Esophagus muscularis mucosa (tissue), 4 donors: ENCODE measurements around the gene SPOP. TPM values are rescaled to one million over a fixed set of nuclear protein-coding genes. Genes with fewer than 3 reads are reported as not detected.

Source experiments
- DNase-seq: peaks from one replicate; pipeline ENCODE4 v3.0.0-alpha.2; 2017; ENCODE audit errors: extremely low spot score
- H3K27ac ChIP-seq, 4 donors: fragments of 200-600 bp; sonication (generic); replicated peaks in 1 of 4; 1 replicate in 3 of 4; 2 replicates in 1 of 4; pipeline ENCODE4 v1.5.1; 2016 to 2019; ENCODE audit warnings: mild to moderate bottlenecking in 1 of 4
- H3K27me3 ChIP-seq, 4 donors: fragments of 200-600 bp; sonication (generic); one replicate each; pipeline versions ENCODE4 v1.5.1 to v1.6.0; 2016 to 2019
- H3K36me3 ChIP-seq, 4 donors: fragments of 200-600 bp; sonication (generic); one replicate each; pipeline ENCODE4 v1.5.1; 2016 to 2019
- H3K4me1 ChIP-seq, 4 donors: fragments of 200-600 bp; sonication (generic); one replicate each; pipeline ENCODE4 v1.5.1; 2016 to 2019
- H3K4me3 ChIP-seq, 4 donors: fragments of 200-600 bp; sonication (generic); 1 replicate in 2 of 4; 2 replicates in 2 of 4; pipeline ENCODE4 v1.5.1; 2016 to 2019; ENCODE audit warnings: mild to moderate bottlenecking in 4 of 4, moderate library complexity in 1 of 4
- H3K9me3 ChIP-seq, 4 donors: fragments of 200-600 bp; sonication (generic); 1 replicate in 3 of 4; 2 replicates in 1 of 4; pipeline ENCODE4 v1.5.1; 2016 to 2019
- EP300 ChIP-seq: sonication (generic); formaldehyde crosslinking; IDR thresholded peaks from one replicate; pipeline ENCODE4 v1.6.1; 2017; ENCODE audit warnings: antibody characterized with exemption
- POLR2A ChIP-seq: fragments of 450-650 bp; IDR thresholded peaks from one replicate; pipeline ENCODE4 v1.6.1; 2017; ENCODE audit warnings: antibody characterized with exemption, moderate library complexity, mild to moderate bottlenecking, low read depth
- POLR2AphosphoS5 ChIP-seq, 2 donors: sonication (generic); formaldehyde crosslinking; IDR thresholded peaks; one replicate each; pipeline ENCODE4 v1.6.1; 2017; ENCODE audit warnings: antibody characterized with exemption in 2 of 2
- WGBS: methylation state at CpG from one replicate; pipeline ENCODE4 v1.1.5; 2018; 5-methylcytosine and 5-hydroxymethylcytosine counted together
- intact Hi-C: fragments of 100-400 bp; cut with DNase I; formaldehyde crosslinking; loops from one replicate; pipeline ENCODE4 v1.15.1; 2023
- total RNA-seq, 4 donors: library from RNA; depleted of rRNA; stranded (reverse); fragments of >200 nt; gene quantifications; one replicate each; pipeline versions ENCODE4 v1.1.0 to v1.2.1, GENCODE V29; 2016
- TF ChIP-seq, protein P1 (sequence below), 3 experiments: fragments of 200-600 bp in 2 of 3; fragments of 450-650 bp in 1 of 3; sonication (generic) in 2 of 3; IDR thresholded peaks; one replicate each; pipeline ENCODE4 v1.5.1; 2017 to 2019; ENCODE audit warnings: antibody characterized with exemption in 3 of 3, mild to moderate bottlenecking in 2 of 3, moderate library complexity in 1 of 3

The SPOP gene
- total RNA-seq, 4 donors from 2014 or later: 156 to 304 (median 185) TPM

GRCh38 chr17:49582789-49583188 is 95.1 kb downstream of the SPOP start:
- TF ChIP-seq POLR2AphosphoS5 (IDR thresholded peaks at IDR 0.05) (no peak), EP300 (no peak), POLR2A (no peak)
- TF ChIP-seq, protein P1, sequence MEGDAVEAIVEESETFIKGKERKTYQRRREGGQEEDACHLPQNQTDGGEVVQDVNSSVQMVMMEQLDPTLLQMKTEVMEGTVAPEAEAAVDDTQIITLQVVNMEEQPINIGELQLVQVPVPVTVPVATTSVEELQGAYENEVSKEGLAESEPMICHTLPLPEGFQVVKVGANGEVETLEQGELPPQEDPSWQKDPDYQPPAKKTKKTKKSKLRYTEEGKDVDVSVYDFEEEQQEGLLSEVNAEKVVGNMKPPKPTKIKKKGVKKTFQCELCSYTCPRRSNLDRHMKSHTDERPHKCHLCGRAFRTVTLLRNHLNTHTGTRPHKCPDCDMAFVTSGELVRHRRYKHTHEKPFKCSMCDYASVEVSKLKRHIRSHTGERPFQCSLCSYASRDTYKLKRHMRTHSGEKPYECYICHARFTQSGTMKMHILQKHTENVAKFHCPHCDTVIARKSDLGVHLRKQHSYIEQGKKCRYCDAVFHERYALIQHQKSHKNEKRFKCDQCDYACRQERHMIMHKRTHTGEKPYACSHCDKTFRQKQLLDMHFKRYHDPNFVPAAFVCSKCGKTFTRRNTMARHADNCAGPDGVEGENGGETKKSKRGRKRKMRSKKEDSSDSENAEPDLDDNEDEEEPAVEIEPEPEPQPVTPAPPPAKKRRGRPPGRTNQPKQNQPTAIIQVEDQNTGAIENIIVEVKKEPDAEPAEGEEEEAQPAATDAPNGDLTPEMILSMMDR (IDR thresholded peaks at IDR 0.05): no peak
- intact Hi-C loops: no loop called here

GRCh38 chr17:49582055-49582722 is 95.7 kb downstream of the SPOP start:
- no peak for DNase-seq
- Histone ChIP-seq H3K4me1 (peaks cover 12 to 17% (median 14%) of the 10 kb centered on the region in 4 donors), H3K4me3 (no peak overlapping the region), H3K27me3 (no peaks in the 10 kb centered on the region), H3K36me3 (peaks cover 0 to 14% (median 0%) of the 10 kb centered on the region in 4 donors), H3K27ac (no peak overlapping the region), H3K9me3 (no peaks in the 10 kb centered on the region)
- WGBS: 90% methylated on average over 7 of the region's 12 CpGs
- TF ChIP-seq POLR2AphosphoS5 (IDR thresholded peaks at IDR 0.05) (no peak), EP300 (no peak), POLR2A (no peak)
- TF ChIP-seq, protein P1 (IDR thresholded peaks at IDR 0.05): no peak
- intact Hi-C loops: no loop called here

More at GRCh38 chr17:49582789-49583188, 95.1 kb downstream of the SPOP start:
- DNase-seq: no peak
- WGBS: 86% methylated on average over 8 of the region's 8 CpGs
- H3K4me1 ChIP-seq: peaks cover 6 to 11% (median 8%) of the 10 kb centered on the region in 4 donors
- H3K36me3 ChIP-seq: peaks cover 0 to 17% (median 2%) of the 10 kb centered on the region in 4 donors
- no peak overlapping the region for H3K27ac ChIP-seq
- H3K4me3 ChIP-seq: no peak overlapping the region
- no peaks in the 10 kb centered on the region for H3K27me3 ChIP-seq
- no peaks in the 10 kb centered on the region for H3K9me3 ChIP-seq

DNA sequence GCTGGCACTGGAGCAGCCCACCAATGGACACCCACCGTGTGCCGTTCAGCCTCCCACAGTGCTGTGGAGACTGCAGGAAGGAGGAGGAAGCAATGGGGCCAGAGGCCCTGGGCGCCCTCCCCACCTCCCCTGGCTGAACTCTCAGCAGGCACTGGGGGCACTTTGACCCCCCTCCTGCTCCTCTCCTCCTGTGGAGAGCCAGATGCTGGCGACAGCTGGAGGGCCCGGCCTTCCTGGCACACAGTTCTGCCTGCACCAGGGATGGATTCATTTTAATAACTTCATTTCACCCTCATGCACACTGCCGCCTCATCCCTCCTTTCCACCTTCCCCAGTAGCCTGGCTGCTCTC is 96.3 kb downstream of the SPOP start:
- no peak overlapping the region for H3K27ac ChIP-seq
- TF ChIP-seq POLR2AphosphoS5 (IDR thresholded peaks at IDR 0.05) (no peak), POLR2A (no peak), EP300 (no peak)
- TF ChIP-seq, protein P1 (IDR thresholded peaks at IDR 0.05): no peak
- H3K4me3 ChIP-seq: no peak overlapping the region
- H3K9me3 ChIP-seq: no peaks in the 10 kb centered on the region
- peaks cover 17 to 20% (median 19%) of the 10 kb centered on the region in 4 donors for H3K4me1 ChIP-seq
- no peaks in the 10 kb centered on the region for H3K27me3 ChIP-seq
- 79% methylated on average over 5 of the region's 6 CpGs for WGBS
- no peak for DNase-seq
- intact Hi-C loops: no loop called here
- H3K36me3 ChIP-seq: peaks cover 0 to 14% (median 0%) of the 10 kb centered on the region in 4 donors

DNA sequence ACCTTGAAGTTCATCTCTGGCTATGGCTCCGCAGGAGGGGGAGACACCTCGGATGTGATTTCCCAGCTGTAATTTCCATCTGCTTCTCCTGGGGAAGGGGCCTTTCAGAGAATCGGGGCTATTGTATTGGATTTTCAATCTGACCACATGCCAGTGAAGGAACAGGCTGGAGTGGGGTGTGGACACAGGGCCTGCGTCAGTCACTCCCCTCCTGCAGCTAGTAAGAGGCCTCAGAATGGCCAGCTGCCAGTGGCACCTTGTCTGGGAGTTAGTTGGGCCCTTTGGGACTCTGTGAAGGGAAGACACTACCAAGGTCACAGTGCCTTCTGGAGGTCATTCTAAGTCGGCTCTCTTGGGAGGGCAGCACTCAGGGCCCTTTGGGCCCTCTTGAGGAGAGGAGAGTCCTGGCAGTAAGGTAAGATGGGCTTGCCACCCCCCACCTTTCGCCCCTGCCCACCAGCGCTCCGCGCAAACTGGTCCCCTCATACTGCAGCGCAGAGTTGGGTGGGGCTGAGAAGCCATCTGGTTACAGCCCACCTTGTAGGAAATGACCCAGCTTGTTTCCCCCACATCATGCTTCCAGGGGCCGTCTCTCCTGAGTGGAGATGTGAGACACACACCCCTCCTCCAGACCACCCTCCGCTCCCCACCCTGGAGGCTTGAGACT is 96.8 kb downstream of the SPOP start:
- WGBS: 91% methylated on average over 10 of the region's 12 CpGs
- no peak for TF ChIP-seq POLR2AphosphoS5 (IDR thresholded peaks at IDR 0.05)
- no peak for TF ChIP-seq POLR2A
- TF ChIP-seq, protein P1 (IDR thresholded peaks at IDR 0.05): no peak
- no peak for TF ChIP-seq EP300
- peaks cover 20 to 26% (median 23%) of the 10 kb centered on the region in 4 donors for H3K4me1 ChIP-seq
- no peaks in the 10 kb centered on the region for H3K9me3 ChIP-seq
- intact Hi-C loops: no loop called here
- no peak for DNase-seq
- H3K27ac ChIP-seq: no peak overlapping the region
- H3K27me3 ChIP-seq: no peaks in the 10 kb centered on the region
- H3K4me3 ChIP-seq: no peak overlapping the region
- H3K36me3 ChIP-seq: peaks cover 0 to 11% (median 0%) of the 10 kb centered on the region in 4 donors
